ENCODE data around the gene CPAMD8.
"Not testable (repeated sequence)": the region's sequence is repeated elsewhere in the genome, so short reads cannot be mapped to it uniquely, and the experiment has no call there.

Gene CPAMD8

DNA sequence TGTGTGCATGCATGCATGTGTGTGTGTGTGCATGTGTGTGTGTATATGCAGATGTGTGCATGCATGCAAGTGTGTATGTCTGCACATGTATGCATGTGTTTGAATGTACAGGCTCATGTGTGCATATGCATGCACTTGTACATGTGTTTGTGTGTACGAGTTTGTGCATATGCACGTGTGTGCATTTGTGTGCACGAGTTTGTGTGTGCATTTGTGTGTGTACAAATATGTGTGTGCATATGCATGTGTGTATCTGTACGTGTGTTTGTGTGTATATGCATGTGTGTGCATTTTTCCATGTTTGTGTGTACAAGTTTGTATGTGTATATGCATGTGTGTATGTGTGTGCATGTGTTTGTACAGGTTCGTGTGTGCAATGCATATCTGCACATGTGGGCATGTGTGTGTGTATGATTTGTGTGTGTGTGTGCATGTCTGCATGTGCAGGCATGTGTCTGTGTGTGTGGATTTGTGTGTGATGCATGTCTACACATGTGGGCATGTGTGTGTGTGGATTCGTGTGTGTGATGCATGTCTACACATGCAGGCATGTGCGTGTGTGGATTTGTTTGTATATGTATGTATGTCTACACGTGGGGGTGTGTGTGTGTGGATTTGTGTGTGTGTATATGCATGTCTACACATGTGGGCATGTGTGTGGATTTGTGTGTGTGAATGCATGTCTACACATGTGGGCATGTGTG lies 80.7 kb downstream of the CPAMD8 start:
- DNase-seq (ENCODE audit: low read depth) = no peak

DNA sequence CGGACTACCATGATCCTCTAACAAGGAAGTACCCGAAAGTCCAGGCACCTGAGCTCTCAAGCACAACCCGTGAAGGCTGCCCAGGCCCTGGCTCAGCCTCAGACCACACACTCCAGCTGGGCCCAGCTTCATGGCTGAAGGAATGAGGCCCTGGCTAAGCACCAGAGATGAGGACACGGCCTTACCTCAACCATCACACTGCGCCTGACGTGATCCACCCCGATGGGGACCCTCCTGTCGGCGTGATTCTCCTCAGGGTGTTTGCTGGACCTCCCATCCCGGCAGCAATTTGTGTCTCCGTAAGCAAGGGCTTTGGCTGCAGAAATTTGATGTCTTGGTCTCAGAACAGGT lies 81.3 kb downstream of the CPAMD8 start:
- DNase-seq (ENCODE audit: low read depth) = no peak

DNA sequence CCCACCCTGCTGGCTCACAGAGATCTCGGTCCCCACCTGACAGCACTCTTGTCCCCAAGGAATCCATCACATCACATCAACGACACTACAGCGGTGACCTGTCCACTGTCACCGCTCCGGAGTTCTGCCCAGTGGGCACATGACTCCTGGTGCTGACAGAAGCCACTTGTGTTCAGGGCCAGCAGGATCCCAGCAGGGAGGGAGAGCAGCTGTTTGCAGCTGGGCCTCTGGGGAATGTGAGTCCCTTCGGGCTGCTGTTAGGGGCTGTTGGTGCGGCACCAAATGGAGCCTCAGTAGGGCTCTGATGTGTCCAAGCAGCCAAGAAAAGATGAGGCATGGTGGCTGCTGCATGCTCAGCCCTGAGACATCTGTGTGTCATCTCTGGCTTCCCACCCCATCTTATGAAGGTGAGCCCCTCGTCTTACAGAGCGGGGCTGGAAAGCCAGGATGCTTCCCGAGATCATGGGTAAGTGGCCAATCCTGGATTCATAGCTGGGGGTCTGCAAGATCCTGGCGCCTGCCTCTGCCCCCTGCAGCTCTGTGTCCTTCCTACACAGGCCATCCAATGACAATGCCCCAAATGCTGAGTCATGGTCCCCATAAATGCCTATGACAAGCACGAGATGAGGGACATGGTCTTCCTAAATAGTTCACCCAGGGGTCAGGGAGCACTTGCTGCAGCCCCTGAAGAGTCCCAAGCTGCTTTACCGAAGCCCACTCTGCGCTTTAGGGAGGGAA lies 81.8 kb downstream of the CPAMD8 start:
- DNase-seq (ENCODE audit: low read depth) = no peak

DNA sequence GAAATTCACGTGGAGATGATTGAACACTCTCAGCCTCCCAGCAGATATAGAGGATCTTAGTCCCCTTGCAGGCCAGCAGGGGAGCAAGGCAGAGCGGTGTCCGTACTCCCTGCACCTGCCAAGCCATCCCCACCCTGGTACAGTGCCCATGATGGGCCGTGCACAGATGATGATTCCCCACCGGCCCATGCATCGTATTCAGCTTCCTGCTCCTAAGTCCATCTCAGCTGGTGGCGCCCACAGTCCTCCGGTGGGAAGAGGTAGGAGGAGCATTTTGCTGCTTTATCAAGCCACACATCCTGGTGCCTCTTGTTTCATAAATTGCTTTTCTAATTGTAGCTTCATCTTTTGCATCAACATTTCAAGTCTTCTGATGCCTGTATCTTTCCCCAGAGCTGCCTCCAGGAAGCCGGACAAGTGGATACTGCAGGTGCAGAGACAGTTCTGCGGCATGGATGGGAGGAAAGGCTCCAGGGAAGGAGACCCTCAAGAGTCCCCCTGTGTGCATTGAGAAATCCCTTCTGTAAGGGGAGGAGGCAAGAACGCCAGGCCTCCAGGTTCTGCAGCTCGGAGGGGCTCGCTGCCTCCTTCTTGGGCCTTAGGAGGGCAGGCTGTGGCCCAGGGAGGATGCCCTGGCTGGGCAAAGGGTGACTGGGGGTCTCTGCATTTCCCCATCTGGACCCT lies 82.5 kb downstream of the CPAMD8 start:
- DNase-seq (ENCODE audit: low read depth) = no peak

DNA sequence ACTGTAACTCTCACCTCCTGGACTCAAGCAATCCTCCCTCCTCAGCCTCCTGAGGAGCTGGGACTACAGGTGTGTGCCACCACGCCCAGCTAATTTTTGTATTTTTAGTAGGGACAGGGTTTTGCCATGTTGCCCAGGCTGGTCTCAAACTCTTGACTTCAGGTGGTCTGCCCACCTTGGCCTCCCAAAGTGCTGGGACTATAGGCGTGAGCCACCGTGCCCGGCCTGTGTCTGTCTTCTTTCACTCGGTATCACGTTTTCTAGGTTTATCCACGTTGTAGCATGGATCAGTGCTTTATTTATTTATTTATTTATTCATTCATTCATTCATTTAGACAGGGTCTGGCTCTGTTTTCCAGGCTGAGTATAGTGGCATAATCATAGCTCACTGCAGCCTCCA lies 83.5 kb downstream of the CPAMD8 start:
- not testable (repeated sequence) for DNase-seq (ENCODE audit: low read depth)

DNA sequence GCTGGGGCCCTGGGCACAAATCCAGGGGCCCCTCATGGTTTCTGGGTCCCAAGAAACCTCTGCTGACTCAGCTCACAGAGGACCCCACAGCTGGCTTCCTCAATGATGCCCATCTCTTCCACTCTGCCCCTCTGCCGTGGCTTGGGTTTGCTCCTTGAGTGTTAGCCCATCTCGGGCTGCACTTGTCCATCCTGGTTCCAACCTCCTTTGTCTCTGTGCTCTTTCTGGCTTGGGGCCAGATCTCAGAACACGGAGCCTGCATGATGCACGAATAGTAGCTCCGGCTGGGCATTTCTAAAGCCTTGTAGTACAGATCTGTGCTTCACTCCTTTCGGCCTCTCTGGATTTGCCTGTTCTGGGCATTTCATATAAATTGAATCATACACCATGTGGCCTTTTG lies 84.0 kb downstream of the CPAMD8 start:
- no peak for DNase-seq (ENCODE audit: low read depth)

DNA sequence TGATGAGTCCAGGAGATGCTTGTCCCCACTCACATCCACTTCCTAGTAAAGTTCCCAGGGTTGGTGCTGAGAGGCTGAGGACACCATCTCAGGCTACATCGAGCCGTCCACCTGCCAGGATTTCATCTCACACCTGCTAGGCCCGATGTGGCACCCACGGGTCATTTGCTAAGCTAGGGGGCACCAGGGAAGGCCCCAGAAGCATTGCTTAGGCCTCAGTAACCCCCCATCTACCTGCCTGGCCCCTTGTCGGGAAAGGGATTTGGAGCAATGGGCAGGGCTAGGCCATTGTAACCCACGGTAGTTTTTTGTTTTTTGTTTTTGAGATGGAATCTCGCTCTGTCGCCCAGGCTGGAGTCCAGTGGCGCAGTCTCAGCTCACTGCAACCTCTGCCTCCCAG lies 86.0 kb downstream of the CPAMD8 start:
- DNase-seq (ENCODE audit: low read depth) = no peak

DNA sequence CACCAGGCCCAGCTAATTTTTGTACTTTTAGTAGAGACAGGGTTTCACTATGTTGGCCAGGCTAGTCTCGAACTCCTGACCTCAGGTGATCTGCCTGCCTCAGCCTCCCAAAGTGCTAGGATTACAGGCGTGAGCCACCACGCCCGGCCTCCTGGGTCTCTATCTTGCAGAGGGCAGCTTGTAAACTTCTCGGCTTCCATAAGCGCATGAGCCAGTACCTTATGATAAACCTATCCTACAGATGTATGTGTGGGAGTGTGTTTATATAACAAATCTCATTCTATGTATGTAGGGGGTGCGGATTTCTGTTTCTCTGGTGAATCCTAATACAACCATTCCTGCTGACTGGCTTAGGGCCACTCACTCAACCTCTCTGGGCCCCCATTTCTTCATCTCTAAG lies 86.5 kb downstream of the CPAMD8 start:
- DNase-seq (ENCODE audit: low read depth) = not testable (repeated sequence)

DNA sequence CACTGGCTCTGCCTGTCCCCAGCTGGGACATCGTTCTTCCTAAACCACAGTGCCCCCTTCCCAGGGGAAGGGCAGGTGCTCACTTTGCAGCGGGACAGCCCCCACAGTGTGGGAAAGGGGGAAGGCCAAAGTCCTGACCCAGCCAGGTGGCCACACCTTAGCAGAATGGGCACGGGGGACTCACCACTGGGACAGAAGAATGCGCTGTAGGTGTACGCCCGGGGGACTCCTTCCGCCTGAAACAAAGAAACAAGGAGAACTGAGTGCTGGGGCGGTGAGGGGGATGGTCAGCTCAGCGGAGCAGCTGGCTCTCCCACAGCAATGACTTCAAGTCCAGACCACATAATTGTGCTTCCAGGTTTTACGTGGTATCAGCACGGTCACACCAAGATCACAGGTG lies 88.4 kb downstream of the CPAMD8 start:
- DNase-seq (ENCODE audit: low read depth) = no peak

DNA sequence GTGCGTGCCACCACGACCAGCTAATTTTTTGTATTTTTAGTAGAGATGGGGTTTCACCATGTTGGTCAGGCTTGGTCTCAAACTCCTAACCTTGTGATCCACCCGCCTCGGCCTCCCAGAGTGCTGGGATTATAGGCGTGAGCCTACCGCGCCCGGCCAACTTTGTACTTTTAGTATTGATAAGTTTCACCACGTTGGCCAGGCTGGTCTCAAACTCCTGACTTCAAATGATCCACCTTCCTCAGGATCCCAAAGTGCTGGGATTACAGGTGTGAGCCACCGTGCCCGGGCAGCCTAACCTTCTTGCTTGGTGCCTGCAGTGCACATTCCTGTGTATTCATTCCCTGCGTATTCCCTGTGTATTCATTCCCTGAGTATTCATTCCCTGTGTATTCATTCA lies 88.8 kb downstream of the CPAMD8 start:
- DNase-seq (ENCODE audit: low read depth) = not testable (repeated sequence)

DNA sequence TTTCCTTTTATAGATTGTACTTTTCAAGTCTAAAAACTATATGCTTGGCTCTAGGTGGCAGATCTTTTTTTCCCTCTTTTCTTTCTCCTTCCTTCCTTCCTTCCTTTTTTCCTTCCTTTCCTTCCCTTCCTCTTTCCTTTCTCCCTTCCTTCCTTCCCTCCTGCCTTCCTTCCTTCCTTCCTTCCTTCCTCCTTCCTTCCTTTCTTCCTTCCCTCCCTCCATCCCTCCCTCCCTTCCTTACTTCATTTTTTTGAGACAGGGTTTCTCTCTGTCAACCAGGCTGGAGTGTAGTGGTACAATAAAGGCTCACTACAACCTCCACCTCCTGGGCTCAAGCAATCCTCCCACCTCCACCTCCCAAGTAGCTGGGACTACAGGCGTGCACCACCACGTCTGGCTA lies 89.7 kb downstream of the CPAMD8 start:
- no peak for DNase-seq (ENCODE audit: low read depth)

DNA sequence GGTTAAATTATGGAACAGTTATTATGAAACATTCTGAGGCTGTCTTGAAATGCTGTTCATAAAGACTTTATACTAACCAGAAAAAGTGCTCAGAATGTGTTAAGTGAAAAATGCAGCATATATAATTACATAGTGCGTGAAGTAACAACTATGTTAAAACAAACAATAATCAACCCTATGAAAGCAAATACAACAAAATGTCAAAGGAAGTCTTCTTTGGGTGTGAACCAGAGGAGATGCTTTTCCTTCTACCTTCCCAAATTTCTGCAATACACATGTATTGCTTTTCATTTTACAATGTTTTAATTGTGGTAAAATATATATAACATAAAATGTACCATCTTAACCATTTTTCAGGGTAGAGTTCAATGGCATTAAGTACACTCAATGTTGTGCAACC lies 92.1 kb downstream of the CPAMD8 start:
- DNase-seq (ENCODE audit: low read depth) = no peak

DNA sequence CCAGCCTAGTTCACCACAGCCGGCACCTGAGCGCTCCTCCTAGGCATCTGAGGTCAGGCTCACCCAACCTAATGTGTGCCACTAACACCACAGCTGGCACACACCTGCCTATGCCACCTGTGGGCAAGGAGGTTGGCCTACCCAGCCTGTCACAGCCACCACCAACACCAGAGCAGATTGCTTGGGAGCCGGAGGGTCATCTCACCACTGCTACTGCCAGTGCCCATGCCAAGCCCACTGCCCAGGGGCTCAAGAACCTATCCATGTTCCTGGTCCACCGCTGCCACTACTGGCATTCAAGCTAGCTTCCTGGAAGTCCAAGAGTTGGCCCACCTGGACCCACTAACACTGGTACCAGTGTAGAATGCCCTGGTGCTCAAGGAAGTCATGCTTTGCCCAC lies 95.3 kb downstream of the CPAMD8 start:
- no peak for DNase-seq (ENCODE audit: low read depth)

DNA sequence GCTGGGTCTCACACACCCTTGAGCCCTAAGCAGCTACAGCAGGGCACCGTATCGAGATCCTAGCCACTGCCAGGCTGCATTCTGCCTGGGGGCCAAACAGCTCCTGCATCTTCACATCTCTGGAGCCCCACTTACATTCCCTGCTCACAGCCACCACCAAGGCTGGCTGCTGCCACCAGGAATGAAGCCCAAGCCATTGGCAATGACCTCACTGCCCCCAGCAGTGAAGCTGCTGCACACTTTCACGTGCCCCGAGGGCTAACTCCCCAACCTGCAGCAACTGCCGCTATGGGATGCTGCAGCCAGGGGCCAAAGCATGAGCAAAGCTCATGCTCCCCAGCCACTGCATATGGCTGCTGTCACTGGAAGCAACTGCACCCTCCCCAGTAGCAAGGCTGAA lies 95.9 kb downstream of the CPAMD8 start:
- no peak for DNase-seq (ENCODE audit: low read depth)

DNA sequence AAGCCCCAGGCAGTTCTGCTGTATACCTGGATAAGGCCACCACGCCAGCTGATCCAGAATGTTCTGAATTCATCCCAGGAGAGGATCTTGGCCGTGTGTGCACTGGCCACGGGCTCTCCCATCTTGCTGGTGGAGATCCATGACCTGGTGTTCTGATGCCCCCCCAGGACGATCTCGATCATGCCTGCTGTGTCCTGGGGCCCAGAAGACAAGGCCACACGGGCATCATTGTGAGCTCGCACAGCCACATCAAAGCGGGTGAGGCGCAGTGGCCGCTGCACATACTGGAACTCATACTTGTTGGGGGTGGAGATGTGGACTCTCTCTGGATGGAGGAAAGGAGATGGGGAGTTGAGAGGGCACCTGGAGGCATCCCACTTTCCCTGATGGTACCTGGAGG lies 97.7 kb downstream of the CPAMD8 start:
- no peak for DNase-seq (ENCODE audit: low read depth)

DNA sequence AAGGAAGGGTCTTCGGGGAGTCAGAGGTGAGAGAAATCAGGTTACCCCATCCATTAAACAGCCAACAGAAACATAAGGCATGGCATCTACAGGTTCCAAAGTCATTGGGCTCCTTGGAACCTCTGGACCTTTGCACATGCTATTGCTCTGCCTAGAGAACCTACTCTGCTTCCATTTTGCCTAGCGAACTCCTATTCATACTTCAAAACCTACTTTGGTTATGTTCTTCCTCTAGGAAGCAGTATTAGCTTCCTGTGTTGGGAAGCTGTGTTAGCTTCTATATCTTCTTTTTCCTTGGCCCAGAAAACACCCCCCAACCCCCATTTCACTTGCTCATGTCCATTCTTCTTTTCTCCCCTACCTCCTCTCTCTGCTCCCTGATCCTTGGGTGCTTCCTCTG lies 98.3 kb downstream of the CPAMD8 start:
- DNase-seq (ENCODE audit: low read depth) = no peak

DNA sequence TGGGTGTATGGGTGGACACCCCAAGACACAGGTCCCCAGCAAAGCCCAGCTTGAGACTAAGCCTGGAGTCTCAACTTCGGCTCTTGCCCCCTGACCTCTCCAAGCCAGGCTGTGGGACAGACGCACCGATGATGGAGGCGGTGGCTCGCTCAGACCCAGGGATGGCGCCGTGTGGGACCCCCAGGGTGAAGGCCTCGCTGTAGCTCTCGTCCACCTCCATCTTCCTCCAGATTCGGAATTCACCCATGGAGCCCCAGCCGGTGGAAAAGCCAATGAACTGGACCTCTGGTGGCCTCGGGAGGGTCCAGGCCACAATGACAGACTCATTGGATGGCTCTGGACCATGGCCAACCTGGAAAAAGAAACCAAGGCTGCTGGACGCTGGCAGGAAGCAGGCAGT lies 98.7 kb downstream of the CPAMD8 start:
- no peak for DNase-seq (ENCODE audit: low read depth)

DNA sequence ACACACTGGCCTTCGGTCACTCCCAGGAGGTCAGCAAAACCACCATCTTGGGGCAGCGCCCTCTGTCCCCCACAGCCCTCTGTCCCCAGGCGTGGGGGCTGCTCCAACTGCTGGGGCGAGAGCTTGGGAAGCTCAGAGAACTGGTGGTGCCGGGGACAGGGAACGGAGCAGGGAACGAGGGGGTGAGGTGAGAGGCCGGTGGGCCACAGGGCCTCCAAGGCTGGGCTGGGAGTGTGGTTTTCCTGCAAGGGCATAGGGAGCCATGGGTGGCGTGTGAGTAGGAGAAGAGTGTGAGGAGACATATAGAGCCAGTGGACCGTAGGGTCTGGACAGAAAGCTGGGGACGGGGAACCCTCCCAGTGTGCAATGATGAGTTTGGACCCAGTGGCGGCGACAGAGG lies 103.7 kb downstream of the CPAMD8 start:
- no peak for DNase-seq (ENCODE audit: low read depth)

DNA sequence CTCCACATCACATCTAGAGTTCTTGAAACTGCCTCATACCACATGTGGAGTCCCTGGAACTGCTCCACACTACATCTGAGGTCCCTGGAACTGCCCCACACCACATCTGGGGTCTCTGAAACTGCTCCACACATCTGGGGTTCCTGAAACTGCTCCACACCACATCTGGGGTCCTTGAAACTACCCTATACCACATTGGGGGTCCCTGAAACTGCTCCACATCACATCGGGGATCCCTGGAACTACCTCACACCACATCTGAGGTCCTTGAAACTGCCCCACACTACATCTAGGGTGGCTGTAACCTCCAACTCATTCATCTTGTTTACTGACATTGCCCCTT lies 104.0 kb downstream of the CPAMD8 start:
- no peak for DNase-seq (ENCODE audit: low read depth)

DNA sequence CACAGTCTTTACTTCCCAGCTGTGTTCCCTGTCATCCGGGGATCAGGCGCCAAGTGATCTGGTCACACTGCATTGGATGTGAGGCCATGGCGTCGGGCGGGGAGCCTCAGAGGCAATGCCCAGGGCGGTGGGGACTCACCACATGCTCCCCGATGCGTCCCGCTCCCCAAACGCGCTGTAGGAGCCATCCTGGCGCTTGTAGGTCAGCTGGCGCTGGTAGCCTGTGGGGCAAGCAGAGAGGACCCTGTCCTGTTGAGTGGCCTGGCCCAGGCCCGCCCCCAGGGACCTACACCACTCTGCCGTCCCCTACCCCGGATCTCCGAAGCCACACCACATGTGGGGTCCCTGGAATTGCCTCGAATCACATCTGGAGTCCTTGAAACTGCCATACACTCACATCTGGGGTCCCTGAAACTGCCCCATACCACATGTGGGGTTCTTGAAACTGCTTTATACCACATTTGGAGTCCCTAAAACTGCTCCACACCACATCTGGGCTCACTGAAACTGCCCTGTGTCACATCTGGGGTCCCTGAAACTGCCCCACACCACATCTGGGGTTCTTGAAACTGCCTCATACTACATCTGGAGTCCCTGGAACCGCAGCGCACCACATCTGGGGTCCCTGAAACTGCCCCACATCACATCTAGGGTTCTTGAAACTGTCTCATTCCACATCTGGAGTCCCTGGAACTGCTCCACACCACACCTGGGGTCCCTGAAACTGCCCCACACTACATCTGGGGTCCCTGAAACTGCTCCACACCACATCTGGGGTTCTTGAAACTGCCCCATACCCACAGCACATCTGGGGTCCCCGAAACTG lies 104.6 kb downstream of the CPAMD8 start:
- DNase-seq (ENCODE audit: low read depth) = no peak

DNA sequence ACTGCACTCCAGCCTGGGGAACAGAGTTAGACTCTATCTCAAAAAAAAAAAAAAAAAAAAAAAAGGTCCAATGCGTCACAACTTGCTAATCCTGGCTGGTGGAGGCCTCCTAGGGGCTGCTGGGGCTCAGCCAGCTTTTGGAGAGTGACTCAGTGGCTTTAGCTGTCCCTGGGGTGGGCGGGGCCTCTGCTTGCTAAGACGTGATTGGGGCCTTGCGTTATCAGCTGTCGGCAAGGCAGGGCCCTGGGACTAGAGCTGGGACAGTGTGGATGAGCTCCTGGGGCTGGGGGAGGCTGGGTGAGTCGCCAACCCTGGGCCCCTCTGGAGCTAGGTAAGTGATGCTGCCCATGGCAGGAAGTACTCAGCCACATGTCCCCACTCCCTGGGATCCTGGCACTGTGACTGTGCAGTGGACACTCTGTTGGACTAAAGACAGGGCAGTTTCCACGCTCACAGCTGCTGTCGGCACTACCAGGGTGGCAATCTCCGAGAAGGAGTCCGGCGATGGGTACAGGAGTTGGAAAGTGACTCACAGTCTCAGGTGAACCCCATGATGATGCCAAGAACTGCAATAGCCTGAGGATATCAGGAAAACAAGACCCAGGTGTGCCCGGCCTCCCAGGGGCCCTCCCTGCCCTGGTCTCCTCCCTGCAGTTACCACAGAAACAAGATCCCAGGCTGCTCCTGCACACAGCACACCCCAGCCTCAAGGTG lies 105.6 kb downstream of the CPAMD8 start:
- no peak for DNase-seq (ENCODE audit: low read depth)

DNA sequence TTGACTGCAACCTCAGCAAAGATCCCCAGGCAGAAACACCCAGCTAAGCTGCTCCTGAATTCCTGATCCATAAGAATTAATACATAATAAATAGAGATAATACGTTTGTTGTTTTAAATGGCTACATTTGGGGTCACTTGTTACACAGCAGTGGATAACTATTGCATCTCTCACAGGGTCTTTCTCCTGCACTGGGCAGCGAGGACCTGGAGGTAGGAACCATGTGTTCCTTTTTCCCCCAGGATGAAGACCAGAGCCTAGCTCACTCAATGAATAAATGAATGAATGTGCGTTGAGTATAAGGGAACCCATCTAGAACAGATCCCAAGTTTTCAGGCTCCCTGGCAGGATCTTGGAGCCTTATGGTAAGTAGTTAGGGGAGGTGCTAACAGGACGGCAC lies 107.1 kb downstream of the CPAMD8 start:
- DNase-seq (ENCODE audit: low read depth) = no peak
